Measurements from ENCODE around the gene RNU1-2. TPM values are rescaled to one million over a fixed set of nuclear protein-coding genes. Genes with fewer than 3 reads are reported as not detected.

RNU1-2 gene
- polyA plus RNA-seq, 3 donors, result not detected

GRCh38 chr1:16904560-16905109, 8.9 kb downstream of the RNU1-2 start:
- no peaks in the 10 kb centered on the region for H4K20me1 ChIP-seq (ENCODE audit: insufficient read depth, low read length)
- H3K27ac ChIP-seq (ENCODE audit: low read depth in 1 of 2, low read length in 2 of 2), result peak overlapping the region; percentile 87 to 99
- peaks cover 0 to 3% of the 10 kb centered on the region in 2 donors for H3K9me3 ChIP-seq (replicated peaks in 1 of 2; ENCODE audit: control insufficient read depth in 1 of 2, insufficient read depth in 1 of 2, low read length in 2 of 2)
- Mint-ChIP-seq H3K4me1 (peaks cover 22% of the 10 kb centered on the region), H3K9me3 (peaks cover 0 to 3% (median 0%) of the 10 kb centered on the region in 7 donors), H3K4me3 (no peak overlapping the region), H3K27ac (no peak overlapping the region), H3K36me3 (no peaks in the 10 kb centered on the region), H3K27me3 (ENCODE audit: low read depth in 3 of 3) (peaks cover 0 to 6% (median 2%) of the 10 kb centered on the region in 3 donors)
- peak overlapping the region; percentile 98 for H3K9ac ChIP-seq (ENCODE audit: insufficient read depth, low read length, poor library complexity, severe bottlenecking)
- H3K4me3 ChIP-seq (replicated peaks in 1 of 3; ENCODE audit: low read depth in 2 of 3, low read length in 3 of 3), result peak overlapping the region; percentile 45 to 79 (median 57)
- TF ChIP-seq CTCF (IDR thresholded peaks at IDR 0.05), result no peak
- WGBS (ENCODE audit: insufficient coverage), result 1% methylated on average over 27 of the region's 27 CpGs
- H3K4me2 ChIP-seq (replicated peaks; ENCODE audit: extremely low read depth, low read length, poor library complexity, severe bottlenecking), result peak overlapping the region; percentile 80
- no peaks in the 10 kb centered on the region for H3K36me3 ChIP-seq (replicated peaks in 1 of 2; ENCODE audit: control insufficient read depth in 1 of 2, insufficient read depth in 2 of 2, low read length in 2 of 2)
- peak; percentile 97 to 99 (median 98) for DNase-seq
- peaks cover 22 to 40% of the 10 kb centered on the region in 2 donors for H3K4me1 ChIP-seq (ENCODE audit: control insufficient read depth in 1 of 2, insufficient read depth in 2 of 2, low read length in 2 of 2)
- H2AFZ ChIP-seq (ENCODE audit: insufficient read depth, low read depth, low read length, poor library complexity, severe bottlenecking), result peak overlapping the region; percentile 82
- no peaks in the 10 kb centered on the region for H3K79me2 ChIP-seq (ENCODE audit: insufficient read depth, low read length)
- H3K27me3 ChIP-seq (ENCODE audit: control insufficient read depth in 2 of 2, insufficient read depth in 2 of 2, low read length in 2 of 2), result no peaks in the 10 kb centered on the region
- intact Hi-C loops (cut with micrococcal nuclease), result loop anchor here in 1 of 2 donors (10.0 kb wide), 1 partner anchor 260 kb away; no protein-coding TSS in a partner anchor

GRCh38 chr1:16905110-16905867, 9.5 kb downstream of the RNU1-2 start:
- Histone ChIP-seq H4K20me1 (ENCODE audit: insufficient read depth, low read length) (no peaks in the 10 kb centered on the region), H3K27me3 (ENCODE audit: control insufficient read depth in 2 of 2, insufficient read depth in 2 of 2, low read length in 2 of 2) (no peaks in the 10 kb centered on the region), H3K9me3 (replicated peaks in 1 of 2; ENCODE audit: control insufficient read depth in 1 of 2, insufficient read depth in 1 of 2, low read length in 2 of 2) (peaks cover 0 to 3% of the 10 kb centered on the region in 2 donors), H3K27ac (ENCODE audit: low read depth in 1 of 2, low read length in 2 of 2) (peak overlapping the region; percentile 87 to 99), H3K4me1 (ENCODE audit: control insufficient read depth in 1 of 2, insufficient read depth in 2 of 2, low read length in 2 of 2) (peaks cover 22 to 40% of the 10 kb centered on the region in 2 donors), H3K36me3 (replicated peaks in 1 of 2; ENCODE audit: control insufficient read depth in 1 of 2, insufficient read depth in 2 of 2, low read length in 2 of 2) (no peaks in the 10 kb centered on the region), H3K9ac (ENCODE audit: insufficient read depth, low read length, poor library complexity, severe bottlenecking) (peak overlapping the region; percentile 98), H3K4me3 (replicated peaks in 1 of 3; ENCODE audit: low read depth in 2 of 3, low read length in 3 of 3) (peak overlapping the region; percentile 45 to 79 (median 57)), H3K4me2 (replicated peaks; ENCODE audit: extremely low read depth, low read length, poor library complexity, severe bottlenecking) (peak overlapping the region; percentile 80), H3K79me2 (ENCODE audit: insufficient read depth, low read length) (no peaks in the 10 kb centered on the region), H2AFZ (ENCODE audit: insufficient read depth, low read depth, low read length, poor library complexity, severe bottlenecking) (peak overlapping the region; percentile 82)
- Mint-ChIP-seq H3K27ac (no peak overlapping the region), H3K27me3 (ENCODE audit: low read depth in 3 of 3) (peaks cover 0 to 6% (median 2%) of the 10 kb centered on the region in 3 donors), H3K4me1 (peaks cover 23% of the 10 kb centered on the region), H3K36me3 (no peaks in the 10 kb centered on the region), H3K9me3 (peaks cover 0 to 3% (median 0%) of the 10 kb centered on the region in 7 donors), H3K4me3 (no peak overlapping the region)
- 10% methylated on average over 9 of the region's 12 CpGs for WGBS (ENCODE audit: insufficient coverage)
- DNase-seq, result peak; percentile 61 to 89 (median 85)
- TF ChIP-seq CTCF (IDR thresholded peaks at IDR 0.05), result no peak
- intact Hi-C loops (cut with micrococcal nuclease), result loop anchor here in 1 of 2 donors (10.0 kb wide), 1 partner anchor 260 kb away; no protein-coding TSS in a partner anchor

Measured in CD14-positive monocyte (primary cell).